GM19023 (cell line): ENCODE measurements around the gene DNER.
"Not testable (repeated sequence)": the region's sequence is repeated elsewhere in the genome, so short reads cannot be mapped to it uniquely, and the experiment has no call there.

Source experiments
- ATAC-seq: cut with Tn5 transposase; IDR thresholded peaks from one replicate; pipeline ENCODE4 v1.9.1; 2021; ENCODE audit warnings: mild to moderate bottlenecking, moderate library complexity; ENCODE audit not compliant: unreplicated experiment

DNER gene, protein sequence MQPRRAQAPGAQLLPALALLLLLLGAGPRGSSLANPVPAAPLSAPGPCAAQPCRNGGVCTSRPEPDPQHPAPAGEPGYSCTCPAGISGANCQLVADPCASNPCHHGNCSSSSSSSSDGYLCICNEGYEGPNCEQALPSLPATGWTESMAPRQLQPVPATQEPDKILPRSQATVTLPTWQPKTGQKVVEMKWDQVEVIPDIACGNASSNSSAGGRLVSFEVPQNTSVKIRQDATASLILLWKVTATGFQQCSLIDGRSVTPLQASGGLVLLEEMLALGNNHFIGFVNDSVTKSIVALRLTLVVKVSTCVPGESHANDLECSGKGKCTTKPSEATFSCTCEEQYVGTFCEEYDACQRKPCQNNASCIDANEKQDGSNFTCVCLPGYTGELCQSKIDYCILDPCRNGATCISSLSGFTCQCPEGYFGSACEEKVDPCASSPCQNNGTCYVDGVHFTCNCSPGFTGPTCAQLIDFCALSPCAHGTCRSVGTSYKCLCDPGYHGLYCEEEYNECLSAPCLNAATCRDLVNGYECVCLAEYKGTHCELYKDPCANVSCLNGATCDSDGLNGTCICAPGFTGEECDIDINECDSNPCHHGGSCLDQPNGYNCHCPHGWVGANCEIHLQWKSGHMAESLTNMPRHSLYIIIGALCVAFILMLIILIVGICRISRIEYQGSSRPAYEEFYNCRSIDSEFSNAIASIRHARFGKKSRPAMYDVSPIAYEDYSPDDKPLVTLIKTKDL

DNA sequence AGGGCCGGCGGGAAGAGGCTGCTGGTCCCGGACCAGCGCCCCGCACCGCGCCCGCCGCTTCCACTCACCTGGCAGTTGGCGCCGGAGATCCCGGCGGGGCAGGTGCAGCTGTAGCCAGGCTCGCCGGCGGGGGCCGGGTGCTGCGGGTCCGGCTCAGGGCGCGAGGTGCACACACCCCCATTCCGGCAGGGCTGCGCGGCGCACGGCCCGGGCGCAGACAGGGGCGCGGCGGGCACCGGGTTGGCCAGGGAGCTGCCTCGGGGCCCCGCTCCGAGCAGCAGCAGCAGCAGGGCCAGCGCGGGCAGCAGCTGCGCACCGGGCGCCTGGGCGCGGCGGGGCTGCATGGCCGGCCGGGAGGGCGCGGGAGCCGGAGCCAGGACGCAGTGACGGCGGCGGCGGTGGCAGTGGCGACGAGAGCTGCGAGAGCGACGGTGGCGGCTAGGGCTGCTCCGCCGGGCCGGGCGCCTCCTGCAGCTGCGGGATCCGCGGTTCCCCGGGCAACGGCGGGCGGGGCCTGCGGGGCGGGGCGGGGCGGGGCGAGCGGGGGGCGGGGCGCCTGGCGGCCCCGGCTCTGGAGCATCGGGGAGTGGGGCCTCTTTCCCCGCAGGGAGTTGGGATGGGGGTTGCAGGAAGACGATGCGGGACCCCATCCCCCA, at the start of gene DNER:
Gene DNER, minus strand, starts transcription at position 476 of the 656 bp plus-strand sequence. Its CDS starts 132 bp downstream, at position 344.
- ATAC-seq, result peak; percentile 82

DNA sequence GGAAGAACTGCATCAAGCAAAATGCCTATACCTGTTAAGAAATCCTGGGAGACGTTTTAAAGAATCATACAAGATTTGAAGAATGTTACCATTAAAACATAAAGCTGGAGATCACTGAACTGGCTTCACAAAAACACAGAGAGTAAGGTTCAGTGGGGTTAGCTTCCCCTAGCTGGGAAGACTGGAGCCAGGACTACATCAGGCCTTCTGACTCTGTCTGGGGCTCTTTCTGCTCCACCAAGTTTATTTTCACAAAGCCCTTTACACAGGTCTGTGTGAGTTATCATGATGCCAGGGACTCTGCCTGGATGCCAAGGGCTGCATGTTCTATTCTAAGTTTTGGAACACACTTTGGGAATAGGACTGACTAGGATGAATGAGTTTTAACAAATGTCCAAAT, 47.3 kb upstream of the DNER start:
- ATAC-seq, result no peak

DNA sequence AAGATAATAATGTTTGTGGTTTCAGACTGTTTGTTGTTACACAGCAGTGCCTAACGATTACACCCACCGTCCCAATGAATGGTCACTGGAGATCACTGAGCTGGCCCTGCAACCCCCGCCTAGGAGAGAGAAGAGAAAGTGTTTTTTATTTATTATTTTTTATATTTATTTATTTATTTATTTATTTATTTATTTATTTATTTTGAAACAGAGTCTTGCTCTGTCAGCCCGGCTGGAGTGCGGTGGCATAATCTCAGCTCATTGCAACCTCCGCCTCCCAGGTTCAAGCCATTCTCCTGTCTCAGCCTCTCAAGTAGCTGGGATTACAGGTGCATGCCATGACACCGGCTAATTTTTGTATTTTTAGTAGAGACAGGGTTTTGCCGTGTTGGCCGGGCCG, 43.1 kb upstream of the DNER start:
- not testable (repeated sequence) for ATAC-seq

DNA sequence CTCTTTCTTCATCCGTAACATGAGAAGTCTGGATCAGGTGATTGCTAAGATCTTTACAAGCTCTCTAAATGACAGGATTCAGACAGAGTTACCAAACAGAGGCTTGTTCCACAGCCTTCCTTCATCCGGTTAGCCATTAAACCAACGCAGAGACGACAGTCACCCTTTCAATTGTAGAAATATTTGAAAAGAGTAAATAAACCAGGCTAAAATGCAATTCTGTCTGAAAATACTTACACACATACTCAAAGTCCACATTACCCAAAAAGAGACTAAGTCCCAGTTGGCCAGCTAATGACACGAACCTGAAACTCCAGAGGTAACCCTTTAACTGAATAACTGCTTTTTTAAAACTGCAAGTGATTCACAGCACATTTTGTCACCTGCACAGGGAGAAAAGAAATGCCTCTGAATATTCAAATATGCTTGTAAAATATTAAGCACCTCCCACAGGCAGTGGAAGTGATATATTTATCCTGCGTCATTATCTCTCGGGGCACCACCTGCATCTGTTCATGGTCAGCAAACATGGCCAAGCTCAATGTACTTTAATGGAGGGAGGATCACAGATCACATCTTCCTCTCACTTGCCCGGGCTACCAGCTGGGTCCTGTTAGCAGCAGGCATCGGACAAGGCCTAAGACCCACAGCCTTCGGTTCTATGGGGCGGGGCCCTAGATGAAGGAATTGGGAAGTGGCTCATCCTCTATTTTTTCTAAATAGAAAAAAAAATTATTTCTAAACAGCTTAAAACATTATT, 38.8 kb upstream of the DNER start:
- no peak for ATAC-seq

DNA sequence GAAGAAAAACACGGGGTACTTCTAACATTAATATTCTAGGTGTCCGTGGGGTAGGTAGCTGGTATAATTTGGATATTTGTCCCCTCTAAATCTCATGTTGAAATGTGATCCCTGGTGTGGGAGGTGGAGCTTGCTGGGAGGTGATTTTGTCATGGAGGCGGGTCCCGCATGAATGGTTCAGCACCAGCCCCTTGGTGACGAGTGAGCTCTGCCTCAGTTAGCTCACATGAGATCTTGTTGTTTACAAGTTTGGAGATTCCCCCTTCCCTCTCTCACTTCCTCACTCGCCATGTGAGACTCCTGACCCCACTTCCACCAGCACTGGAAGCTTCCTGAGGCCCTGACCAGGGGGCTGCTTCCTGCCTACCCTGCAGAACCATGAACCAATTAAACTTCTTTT, 35.4 kb upstream of the DNER start:
- ATAC-seq, result no peak

DNA sequence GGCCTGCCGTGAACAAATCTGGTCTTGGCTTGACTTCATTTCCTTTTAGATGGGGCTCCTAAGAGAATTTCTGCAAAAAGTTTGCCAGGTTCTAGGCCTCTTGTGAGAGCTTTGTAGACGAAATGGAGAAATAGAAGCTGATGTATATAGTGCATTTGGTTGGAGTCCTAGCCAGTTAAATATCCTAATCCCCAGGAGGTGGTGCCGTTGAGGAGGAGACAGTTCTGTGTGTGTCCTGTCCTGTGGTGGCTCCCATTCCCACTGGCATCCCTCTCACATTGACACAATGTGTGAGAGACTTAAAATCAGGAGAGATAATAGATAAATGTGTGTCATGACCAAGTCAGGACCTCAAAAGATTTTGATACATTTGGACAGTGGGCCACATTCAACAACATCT, 34.6 kb upstream of the DNER start:
- no peak for ATAC-seq

DNA sequence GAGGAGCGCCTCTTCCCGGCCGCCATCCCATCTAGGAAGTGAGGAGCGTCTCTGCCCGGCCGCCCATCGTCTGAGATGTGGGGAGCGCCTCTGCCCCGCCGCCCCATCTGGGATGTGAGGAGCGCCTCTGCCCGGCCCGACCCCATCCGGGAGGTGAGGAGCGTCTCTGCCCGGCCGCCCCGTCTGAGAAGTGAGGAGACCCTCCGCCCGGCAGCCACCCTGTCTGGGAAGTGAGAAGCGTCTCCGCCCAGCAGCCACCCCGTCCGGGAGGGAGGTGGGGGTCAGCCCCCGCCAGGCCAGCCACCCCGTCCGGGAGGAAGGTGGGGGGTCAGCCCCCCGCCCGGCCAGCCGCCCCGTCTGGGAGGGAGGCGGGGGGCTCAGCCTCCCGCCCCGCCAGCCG, 28.3 kb upstream of the DNER start:
- not testable (repeated sequence) for ATAC-seq

DNA sequence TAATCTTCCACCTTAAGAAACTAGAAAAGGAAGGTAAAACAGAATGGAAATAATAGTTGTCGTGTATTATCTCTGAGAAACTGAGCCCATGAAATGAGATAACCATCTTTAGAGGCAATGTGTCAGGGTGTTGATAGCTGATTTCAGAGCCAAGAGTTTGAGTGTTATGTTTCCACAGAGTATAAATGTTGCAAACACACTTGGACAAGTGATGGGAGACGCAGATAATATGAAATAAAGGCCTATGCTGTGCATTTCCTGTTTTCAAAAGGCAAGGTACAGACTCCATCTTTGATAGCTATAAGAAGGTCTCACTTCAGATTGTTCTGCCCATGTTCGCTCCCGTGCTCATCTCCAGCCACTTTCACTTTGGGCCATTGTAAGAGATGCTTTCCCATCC, 25.9 kb upstream of the DNER start:
- no peak for ATAC-seq

DNA sequence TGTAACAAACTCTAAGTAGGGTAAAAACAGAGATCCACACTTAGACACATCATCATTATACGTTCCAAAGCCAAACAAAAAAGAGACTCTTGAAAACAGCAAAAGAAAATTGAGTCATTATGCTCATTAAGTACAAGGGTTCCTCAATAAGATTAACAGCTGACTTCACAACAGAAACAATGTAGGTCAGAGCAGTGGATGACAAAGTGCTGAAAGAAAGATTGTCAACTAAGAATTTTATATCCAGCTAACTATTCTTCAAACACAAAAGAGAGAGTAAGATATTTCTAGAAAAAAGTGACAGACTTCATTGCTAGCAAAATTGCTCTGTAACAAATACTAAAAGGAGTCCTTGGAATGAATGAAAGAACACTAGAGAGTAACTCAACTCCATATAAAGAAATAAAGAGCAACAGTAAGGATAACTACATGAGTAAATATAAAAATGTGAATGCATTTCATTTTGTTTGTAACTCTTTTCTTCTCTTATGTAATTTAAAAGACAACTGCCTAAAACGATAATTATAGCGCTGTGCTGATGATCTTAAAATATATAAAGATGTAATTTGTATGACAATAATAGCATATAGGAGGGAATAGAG, 23.8 kb upstream of the DNER start:
- ATAC-seq, result no peak

DNA sequence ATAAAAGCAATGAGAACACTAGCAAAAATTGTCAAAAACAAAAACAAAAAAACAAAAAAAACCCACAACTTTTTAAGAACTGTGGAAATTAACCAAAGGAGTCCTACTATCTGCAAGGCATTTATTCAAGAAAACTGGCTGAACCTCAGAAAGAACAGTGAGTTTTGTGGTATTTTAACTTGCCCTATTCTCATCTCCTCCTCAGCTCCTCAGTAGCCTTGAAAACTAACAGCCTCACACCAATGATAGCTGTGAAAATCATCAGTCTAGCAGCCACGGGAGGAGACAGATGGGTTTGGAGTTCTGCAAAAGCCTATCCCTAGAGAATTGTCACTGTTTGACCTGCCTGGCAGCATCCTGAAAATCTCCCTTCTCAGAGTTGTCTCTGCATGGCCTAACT, 20.1 kb upstream of the DNER start:
- ATAC-seq, result no peak

DNA sequence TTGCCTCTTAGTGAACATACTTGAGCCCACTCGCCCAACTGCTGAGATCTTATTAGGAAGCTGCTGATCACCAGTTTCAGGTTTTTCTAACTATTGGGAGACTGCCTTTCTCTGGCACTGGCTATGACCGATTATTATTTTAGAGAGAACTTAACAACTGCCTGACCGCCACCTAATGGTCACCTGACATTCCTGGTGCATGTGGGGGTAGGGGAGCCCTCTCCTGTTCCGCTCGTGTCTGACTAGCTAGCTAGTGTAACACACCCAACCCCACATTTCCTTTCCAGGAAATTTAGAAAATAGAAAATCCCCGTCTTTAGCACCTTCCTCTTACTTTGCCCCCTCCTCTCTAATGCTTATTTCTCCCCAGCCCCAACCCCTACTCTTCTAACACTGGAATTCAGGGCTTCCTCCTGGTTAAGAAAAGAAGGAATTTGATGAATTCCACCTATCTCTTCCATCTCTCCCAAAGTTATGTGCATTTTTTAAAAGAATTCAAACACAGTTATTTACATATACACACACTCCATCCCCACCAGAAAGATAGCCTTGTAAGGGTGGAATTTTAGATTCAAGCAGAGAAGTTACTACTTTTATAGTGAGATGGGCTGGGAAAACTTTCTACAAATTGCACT, 19.4 kb upstream of the DNER start:
- no peak for ATAC-seq

DNA sequence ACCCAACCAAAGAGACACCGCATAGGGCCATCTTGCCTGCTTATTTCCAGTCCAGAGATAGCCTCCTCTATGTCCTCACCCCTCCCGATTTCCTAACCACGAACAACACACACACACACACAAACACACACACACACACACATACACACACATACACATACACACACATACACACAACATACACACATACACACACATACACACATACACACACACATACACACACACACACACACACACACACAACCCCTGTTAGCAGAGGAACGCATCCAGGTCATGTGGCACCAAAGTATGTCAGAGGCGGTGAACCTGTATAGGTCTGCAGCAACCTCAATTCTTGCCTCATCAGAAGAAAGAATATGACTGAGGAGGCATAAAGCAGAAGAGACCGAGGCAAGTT, 18.5 kb upstream of the DNER start:
- ATAC-seq, result no peak

DNA sequence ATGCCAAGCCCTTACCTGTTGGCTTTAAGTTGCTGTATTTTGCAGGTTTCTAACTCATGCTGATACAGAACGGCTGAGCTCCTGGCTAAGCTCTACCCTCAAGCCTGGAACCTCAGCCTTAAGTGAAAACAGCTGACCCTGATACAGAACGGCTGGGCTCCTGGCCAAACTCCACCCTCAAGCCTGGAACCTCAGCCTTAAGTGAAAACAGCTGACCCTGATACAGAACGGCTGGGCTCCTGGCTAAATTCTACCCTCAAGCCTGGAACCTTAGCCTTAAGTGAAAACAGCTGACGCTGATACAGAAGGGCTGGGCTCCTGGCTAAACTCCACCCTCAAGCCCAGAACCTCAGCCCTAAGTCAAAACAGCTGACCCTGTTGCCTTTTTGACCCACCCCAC, 17.6 kb upstream of the DNER start:
- ATAC-seq, result no peak

DNA sequence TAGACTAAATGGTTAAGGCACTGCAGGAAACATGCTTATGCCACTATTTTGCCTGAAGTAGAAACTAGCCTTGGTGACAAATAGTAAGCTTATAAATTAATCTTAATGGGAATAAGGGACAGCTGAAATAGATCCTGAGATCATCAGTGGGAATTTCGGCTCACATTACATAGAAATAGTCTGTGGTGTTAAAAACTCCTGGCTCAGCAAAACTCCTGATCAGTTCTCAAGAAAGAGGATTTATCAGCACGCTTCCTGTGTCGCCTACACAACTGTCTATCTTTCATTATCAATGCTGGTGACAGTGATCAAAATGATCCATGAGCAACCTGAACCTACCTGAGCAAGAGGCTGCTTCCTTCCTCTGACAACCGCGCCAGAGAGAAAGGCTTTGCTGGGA, 17.0 kb upstream of the DNER start:
- no peak for ATAC-seq

DNA sequence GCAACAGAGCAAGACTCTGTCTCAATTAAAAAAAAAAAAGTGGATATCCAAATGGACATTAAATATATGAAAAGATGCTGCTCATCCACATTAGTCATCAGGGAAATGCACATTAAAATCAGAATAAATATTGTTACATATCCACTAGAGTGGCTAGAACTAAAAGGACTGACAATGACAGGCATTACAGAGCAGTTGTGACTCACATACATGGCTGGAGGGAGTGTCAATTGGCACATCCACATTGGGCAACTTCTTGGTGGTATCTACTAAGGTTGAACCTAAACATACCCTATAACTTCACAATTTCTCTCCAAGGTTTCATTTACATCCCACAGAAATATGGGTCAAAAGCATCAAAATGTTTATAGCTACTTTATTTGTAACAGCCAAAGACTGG, 14.0 kb upstream of the DNER start:
- no peak for ATAC-seq

DNA sequence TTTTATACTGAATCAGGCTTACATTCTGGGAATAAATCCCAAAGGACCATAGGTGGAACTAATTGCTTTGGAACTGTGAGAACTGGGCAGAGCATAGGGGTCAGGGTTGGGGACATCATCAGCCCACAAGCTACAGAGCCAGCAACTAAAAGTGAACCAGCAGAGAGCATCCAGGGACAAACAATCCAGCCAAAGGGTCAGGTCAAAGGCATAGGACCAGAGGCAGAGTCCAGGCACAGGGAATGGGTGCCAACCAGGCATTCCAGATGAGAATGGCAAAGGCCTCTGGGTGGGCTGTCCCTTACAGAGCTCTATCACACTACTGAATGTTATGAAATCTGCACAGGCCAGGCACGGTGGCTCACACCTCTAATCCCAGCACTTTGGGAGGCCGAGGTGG, 12.3 kb upstream of the DNER start:
- ATAC-seq, result no peak

DNA sequence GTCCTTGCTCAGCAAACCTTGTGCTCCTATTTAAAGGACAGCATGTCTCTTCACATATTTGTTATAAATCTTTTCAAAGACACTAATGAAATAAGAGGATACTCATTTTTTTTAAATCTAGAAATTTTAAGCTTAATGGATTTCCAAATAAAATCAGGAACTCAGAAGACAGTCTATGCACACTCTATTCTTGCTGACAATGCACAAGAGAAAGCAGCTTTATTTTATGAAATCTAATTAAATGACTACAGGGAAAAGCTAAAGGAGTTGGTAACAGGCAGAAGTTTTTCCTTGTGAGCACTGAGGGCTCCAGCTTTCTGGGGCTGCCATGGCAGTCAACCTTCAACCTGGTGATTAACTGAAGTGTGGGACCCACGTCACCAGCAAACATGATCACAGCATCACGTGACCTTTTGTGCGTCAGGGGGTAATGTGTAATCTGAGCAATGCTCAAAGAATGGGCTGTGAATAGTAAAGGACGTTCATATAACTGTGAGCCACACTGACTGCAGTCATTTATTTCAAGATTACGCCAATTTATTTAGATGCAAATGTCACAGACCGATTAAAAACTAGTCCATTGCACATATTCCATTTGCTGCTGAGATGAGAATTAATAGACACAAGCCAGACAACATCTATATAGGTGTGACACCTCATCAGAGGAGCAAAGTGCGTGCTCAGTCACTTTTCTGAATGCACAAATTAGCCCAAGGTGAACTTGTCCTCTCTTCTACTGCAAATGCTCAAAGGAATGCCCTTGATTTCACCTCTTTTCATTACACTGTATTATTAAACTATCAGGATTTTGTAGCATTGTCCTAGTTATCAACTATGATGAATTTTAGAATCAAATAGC, 11.6 kb upstream of the DNER start:
- no peak for ATAC-seq

DNA sequence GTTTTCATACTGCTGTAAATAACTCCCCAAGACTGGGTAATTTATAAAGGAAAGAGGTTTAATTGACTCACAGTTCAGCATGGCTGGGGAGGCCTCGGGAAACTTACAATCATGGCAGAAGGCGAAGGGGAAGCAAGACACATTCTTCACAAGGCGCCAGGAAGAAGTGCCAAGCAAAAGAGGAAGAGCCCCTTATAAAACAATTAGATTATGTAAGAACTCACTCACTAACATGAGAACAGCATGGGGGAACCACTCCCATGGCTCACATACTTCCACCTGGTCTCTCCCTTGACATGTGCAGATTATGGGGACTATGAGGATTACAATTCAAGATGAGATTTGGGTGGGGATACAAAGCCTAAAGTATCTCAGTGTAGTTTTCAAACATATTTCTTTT, 8.8 kb upstream of the DNER start:
- ATAC-seq, result not testable (repeated sequence)

DNA sequence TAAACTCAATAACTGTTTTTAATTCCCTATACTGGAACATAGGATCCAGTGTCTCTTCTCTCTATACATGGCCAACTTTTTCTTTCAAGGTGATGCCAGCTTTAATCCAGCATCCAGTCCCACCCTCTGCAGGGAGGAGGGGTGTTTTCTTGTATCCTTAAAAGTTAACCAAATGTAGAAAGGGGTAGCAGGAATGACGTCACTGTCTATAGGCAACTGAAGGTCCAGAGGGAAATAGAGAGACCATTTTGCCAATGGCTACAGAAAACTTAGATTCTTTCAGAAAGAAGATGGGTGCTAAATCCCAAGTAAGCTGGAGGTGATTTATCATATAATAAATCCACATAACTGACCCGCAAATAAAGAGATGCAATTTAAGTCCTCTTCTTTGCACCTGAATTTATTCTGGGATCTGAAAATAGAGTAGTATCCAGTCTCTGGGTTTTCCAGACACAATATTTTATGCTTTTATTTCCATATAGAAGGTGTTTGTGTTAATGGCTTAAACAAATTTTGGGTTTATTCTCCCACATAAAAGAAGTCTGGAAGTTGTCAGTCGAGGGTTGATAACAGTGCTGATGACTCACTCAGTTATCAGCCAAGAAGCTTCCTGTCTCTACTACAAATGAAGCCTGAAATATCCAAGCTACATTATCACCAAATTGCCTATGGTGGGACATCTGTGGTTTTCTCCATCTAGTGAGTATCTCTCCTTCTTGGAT, 5.7 kb upstream of the DNER start:
- ATAC-seq, result no peak
